OCI-LY1 (cell line): Measurements from ENCODE around the gene MCM7.

Experiments used
- EZH2 ChIP-seq: fragments of 200-600 bp; sonication (generic), shearing (Covaris generic); IDR thresholded peaks from 2 replicates; pipeline ENCODE4 v1.8.0; 2017; ENCODE audit warnings: borderline replicate concordance, mixed run types, mild to moderate bottlenecking, antibody characterized with exemption, low read length, moderate library complexity, mixed read lengths
- TF ChIP-seq, protein P1 (sequence below): fragments of 200-600 bp; sonication (generic), shearing (Covaris generic); IDR thresholded peaks from 2 replicates; pipeline ENCODE4 v1.5.1; 2017; ENCODE audit warnings: mild to moderate bottlenecking, antibody characterized with exemption, low read length, moderate library complexity, mixed read lengths

DNA sequence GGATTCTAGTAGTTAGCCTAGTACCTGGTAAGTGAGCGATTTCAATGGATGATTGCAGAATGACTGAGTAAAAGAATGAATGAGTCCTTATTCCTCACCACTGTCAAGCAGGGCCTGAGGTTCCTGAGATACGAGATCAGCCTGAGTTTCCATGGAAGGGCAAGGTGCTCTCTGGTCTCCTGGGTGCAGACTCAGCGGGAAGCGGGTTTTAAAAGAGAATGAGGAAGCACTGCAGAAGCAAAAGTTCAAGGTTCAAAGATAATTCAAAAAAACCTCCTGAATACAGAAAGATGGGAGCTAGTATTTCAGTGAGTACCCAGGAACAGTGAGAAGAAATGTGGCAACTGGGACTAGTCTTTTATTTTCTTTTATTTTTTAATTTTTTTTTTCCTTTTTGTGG, 24.0 kb downstream of the MCM7 start:
- TF ChIP-seq, protein P1, sequence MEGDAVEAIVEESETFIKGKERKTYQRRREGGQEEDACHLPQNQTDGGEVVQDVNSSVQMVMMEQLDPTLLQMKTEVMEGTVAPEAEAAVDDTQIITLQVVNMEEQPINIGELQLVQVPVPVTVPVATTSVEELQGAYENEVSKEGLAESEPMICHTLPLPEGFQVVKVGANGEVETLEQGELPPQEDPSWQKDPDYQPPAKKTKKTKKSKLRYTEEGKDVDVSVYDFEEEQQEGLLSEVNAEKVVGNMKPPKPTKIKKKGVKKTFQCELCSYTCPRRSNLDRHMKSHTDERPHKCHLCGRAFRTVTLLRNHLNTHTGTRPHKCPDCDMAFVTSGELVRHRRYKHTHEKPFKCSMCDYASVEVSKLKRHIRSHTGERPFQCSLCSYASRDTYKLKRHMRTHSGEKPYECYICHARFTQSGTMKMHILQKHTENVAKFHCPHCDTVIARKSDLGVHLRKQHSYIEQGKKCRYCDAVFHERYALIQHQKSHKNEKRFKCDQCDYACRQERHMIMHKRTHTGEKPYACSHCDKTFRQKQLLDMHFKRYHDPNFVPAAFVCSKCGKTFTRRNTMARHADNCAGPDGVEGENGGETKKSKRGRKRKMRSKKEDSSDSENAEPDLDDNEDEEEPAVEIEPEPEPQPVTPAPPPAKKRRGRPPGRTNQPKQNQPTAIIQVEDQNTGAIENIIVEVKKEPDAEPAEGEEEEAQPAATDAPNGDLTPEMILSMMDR, result no peak
- TF ChIP-seq EZH2, result no peak
